Ishikawa (cell line): ENCODE data around the gene FGGY.

Source experiments
- CEBPB ChIP-seq: IDR thresholded peaks from 2 replicates; pipeline ENCODE4 v1.6.1; 2012
- CREB1 ChIP-seq: IDR thresholded peaks from 2 replicates; pipeline ENCODE4 v1.6.1; 2012; ENCODE audit warnings: low read depth
- EGR1 ChIP-seq: IDR thresholded peaks from 2 replicates; pipeline ENCODE4 v1.6.1; 2012
- EP300 ChIP-seq: IDR thresholded peaks from 2 replicates; pipeline ENCODE4 v1.6.1; 2012; ENCODE audit warnings: borderline replicate concordance
- FOXM1 ChIP-seq: IDR thresholded peaks from 2 replicates; pipeline ENCODE4 v1.6.1; 2012; ENCODE audit warnings: low read depth, borderline replicate concordance
- NFIC ChIP-seq: IDR thresholded peaks from 2 replicates; pipeline ENCODE4 v1.6.1; 2012
- RAD21 ChIP-seq: IDR thresholded peaks from 2 replicates; pipeline ENCODE4 v1.6.1; 2012; ENCODE audit warnings: low read depth
- TAF1 ChIP-seq: IDR thresholded peaks from 2 replicates; pipeline ENCODE4 v1.6.1; 2012; ENCODE audit warnings: low read depth, mild to moderate bottlenecking
- TCF12 ChIP-seq: IDR thresholded peaks from 2 replicates; pipeline ENCODE4 v1.6.1; 2012; ENCODE audit warnings: low read depth
- TEAD4 ChIP-seq: IDR thresholded peaks from 2 replicates; pipeline ENCODE4 v1.6.1; 2012
- USF1 ChIP-seq: IDR thresholded peaks from 2 replicates; pipeline ENCODE4 v1.6.1; 2012
- YY1 ChIP-seq: IDR thresholded peaks from 2 replicates; pipeline ENCODE4 v1.6.1; 2012; ENCODE audit warnings: low read depth
- ZBTB7A ChIP-seq: IDR thresholded peaks from 2 replicates; pipeline ENCODE4 v1.6.1; 2012; ENCODE audit warnings: low read depth
- TF ChIP-seq, protein P1 (sequence below): IDR thresholded peaks from 2 replicates; pipeline ENCODE4 v1.6.1; 2012; ENCODE audit warnings: low read depth, mild to moderate bottlenecking
- TF ChIP-seq, protein P2 (sequence below): IDR thresholded peaks from 2 replicates; pipeline ENCODE4 v1.6.1; 2012

Gene FGGY

DNA sequence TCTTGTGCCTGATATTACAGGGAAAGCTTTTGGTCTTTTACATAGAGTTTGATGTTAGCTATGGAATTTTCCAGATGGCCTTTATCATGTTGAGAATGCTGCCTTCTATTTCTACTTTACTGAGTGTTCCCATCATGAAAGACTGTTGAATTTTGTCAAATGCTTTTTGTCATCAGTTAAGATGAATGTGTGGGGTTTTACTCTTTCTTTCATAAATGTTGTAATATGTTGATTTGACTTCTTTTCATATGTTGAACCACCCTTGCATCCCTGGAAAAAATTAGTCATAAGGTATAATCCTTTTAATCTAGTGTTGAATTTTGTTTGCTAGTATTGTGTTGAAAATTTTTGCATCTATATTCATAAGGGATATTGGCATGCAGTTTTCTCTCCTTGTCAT lies 501.7 kb downstream of the FGGY start:
- TF ChIP-seq CEBPB: no peak
- no peak for TF ChIP-seq RAD21
- TF ChIP-seq, protein P1, sequence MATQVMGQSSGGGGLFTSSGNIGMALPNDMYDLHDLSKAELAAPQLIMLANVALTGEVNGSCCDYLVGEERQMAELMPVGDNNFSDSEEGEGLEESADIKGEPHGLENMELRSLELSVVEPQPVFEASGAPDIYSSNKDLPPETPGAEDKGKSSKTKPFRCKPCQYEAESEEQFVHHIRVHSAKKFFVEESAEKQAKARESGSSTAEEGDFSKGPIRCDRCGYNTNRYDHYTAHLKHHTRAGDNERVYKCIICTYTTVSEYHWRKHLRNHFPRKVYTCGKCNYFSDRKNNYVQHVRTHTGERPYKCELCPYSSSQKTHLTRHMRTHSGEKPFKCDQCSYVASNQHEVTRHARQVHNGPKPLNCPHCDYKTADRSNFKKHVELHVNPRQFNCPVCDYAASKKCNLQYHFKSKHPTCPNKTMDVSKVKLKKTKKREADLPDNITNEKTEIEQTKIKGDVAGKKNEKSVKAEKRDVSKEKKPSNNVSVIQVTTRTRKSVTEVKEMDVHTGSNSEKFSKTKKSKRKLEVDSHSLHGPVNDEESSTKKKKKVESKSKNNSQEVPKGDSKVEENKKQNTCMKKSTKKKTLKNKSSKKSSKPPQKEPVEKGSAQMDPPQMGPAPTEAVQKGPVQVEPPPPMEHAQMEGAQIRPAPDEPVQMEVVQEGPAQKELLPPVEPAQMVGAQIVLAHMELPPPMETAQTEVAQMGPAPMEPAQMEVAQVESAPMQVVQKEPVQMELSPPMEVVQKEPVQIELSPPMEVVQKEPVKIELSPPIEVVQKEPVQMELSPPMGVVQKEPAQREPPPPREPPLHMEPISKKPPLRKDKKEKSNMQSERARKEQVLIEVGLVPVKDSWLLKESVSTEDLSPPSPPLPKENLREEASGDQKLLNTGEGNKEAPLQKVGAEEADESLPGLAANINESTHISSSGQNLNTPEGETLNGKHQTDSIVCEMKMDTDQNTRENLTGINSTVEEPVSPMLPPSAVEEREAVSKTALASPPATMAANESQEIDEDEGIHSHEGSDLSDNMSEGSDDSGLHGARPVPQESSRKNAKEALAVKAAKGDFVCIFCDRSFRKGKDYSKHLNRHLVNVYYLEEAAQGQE: no peak
- TF ChIP-seq USF1: no peak
- no peak for TF ChIP-seq CREB1
- TF ChIP-seq ZBTB7A: no peak
- TF ChIP-seq, protein P2, sequence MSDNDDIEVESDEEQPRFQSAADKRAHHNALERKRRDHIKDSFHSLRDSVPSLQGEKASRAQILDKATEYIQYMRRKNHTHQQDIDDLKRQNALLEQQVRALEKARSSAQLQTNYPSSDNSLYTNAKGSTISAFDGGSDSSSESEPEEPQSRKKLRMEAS: no peak
- TF ChIP-seq YY1: no peak
- TF ChIP-seq TEAD4: no peak
- TF ChIP-seq EP300: no peak
- TF ChIP-seq TCF12: no peak
- no peak for TF ChIP-seq EGR1
- no peak for TF ChIP-seq FOXM1

DNA sequence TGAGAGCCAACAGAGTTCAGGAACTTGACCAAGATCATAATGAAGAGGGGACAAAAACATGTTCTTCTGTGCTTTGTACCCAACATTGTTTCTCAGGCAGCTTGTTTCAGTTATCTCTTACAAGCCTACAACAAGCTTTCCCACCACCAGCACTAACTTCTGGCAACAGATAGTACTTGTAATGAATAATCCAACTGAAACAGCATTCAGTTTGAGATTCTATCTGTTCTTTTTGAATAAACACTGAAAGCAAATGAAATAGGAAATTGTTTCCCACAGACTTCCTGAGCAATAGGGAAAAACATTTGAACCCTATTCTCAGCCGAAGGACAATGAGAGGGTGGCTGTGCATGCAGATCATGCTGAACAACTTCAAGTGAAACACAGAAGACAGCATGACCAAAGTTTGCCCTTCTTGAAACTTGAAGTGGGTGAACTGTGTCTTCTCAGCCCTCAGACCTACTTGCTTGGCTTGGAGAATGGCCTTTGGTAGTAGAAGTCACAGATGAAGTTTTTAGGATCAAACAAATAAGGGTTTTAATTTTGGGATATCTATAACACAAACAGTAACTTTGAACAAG lies 506.7 kb downstream of the FGGY start:
- TF ChIP-seq NFIC (no peak), TCF12 (no peak), YY1 (no peak), CREB1 (no peak), ZBTB7A (no peak), EGR1 (no peak), USF1 (no peak), RAD21 (no peak), FOXM1 (no peak), EP300 (no peak), CEBPB (no peak), TAF1 (no peak), TEAD4 (no peak)
- TF ChIP-seq, protein P1: no peak
- TF ChIP-seq, protein P2: no peak

- TF ChIP-seq TAF1: no peak
- TF ChIP-seq CEBPB: no peak
- no peak for TF ChIP-seq ZBTB7A
- no peak for TF ChIP-seq YY1
- TF ChIP-seq EP300: no peak
- no peak for TF ChIP-seq RAD21
- TF ChIP-seq EGR1: no peak
- no peak for TF ChIP-seq NFIC
- TF ChIP-seq FOXM1: no peak
- TF ChIP-seq TEAD4: no peak
- TF ChIP-seq CREB1: no peak
- no peak for TF ChIP-seq TCF12
- TF ChIP-seq, protein P1: no peak
- TF ChIP-seq, protein P2: no peak
- TF ChIP-seq USF1: no peak
These were observed 507.4 kb downstream of the FGGY start for GRCh38 chr1:59804301-59804700.

- TF ChIP-seq, protein P1: no peak
- no peak for TF ChIP-seq TCF12
- TF ChIP-seq EP300: no peak
- no peak for TF ChIP-seq CREB1
- TF ChIP-seq, protein P2: no peak
- no peak for TF ChIP-seq NFIC
- TF ChIP-seq FOXM1: no peak
- no peak for TF ChIP-seq TAF1
- no peak for TF ChIP-seq TEAD4
- no peak for TF ChIP-seq ZBTB7A
- TF ChIP-seq EGR1: no peak
- TF ChIP-seq RAD21: no peak
- TF ChIP-seq CEBPB: no peak
- TF ChIP-seq YY1: no peak
- no peak for TF ChIP-seq USF1
These were observed 508.7 kb downstream of the FGGY start for GRCh38 chr1:59805554-59805953.
